Esophagus squamous epithelium (tissue), 4 donors: ENCODE results near the gene CLDN6.

Source experiments
- CTCF ChIP-seq, 6 experiments: fragments of 450-650 bp in 4 of 6; fragments of 200-600 bp in 2 of 6; sonication (generic) in 2 of 6; IDR thresholded peaks; one replicate each; pipeline ENCODE4 v1.5.1; 2016 to 2019; ENCODE audit warnings: antibody characterized with exemption in 6 of 6, mild to moderate bottlenecking in 4 of 6, moderate library complexity in 4 of 6
- POLR2A ChIP-seq, 4 donors: fragments of 450-650 bp; IDR thresholded peaks; one replicate each; pipeline ENCODE4 v1.6.1; 2017; ENCODE audit warnings: antibody characterized with exemption in 4 of 4, mild to moderate bottlenecking in 4 of 4, moderate library complexity in 3 of 4

- TF ChIP-seq CTCF (IDR thresholded peaks at IDR 0.05) (no peak), POLR2A (IDR thresholded peaks at IDR 0.05) (no peak)
Observed at GRCh38 chr16:2990891-2991290, 27.1 kb downstream of the CLDN6 start.
